HepG2 (cell line): Measurements from ENCODE around the gene CPNE1. TPM values are rescaled to one million over a fixed set of nuclear protein-coding genes. Genes with fewer than 3 reads are reported as not detected.

ENCODE experiments used
- GPN1 ChIP-seq: sonication (generic); formaldehyde crosslinking; IDR thresholded peaks from 2 replicates; pipeline ENCODE4 v1.5.1; 2020; ENCODE audit warnings: missing genetic modification reagents, borderline replicate concordance
- POLR2G ChIP-seq: fragments of 200-400 bp; formaldehyde crosslinking; IDR thresholded peaks from 2 replicates; pipeline ENCODE4 v1.6.1; 2018; ENCODE audit warnings: mild to moderate bottlenecking, low read depth, low read length, moderate library complexity
- SNAI1 ChIP-seq: sonication (generic); formaldehyde crosslinking; IDR thresholded peaks from 2 replicates; pipeline ENCODE4 v1.5.0; 2020; ENCODE audit warnings: mild to moderate bottlenecking, missing genetic modification reagents, borderline replicate concordance
- TEAD2 ChIP-seq: sonication (generic); formaldehyde crosslinking; IDR thresholded peaks from 2 replicates; pipeline ENCODE4 v1.9.0; 2021; ENCODE audit warnings: missing genetic modification reagents
- ZNF274 ChIP-seq: sonication (generic); formaldehyde crosslinking; IDR thresholded peaks from 2 replicates; pipeline ENCODE4 v1.5.1; 2020; ENCODE audit warnings: mild to moderate bottlenecking, missing genetic modification reagents
- ZNF550 ChIP-seq: sonication (generic); formaldehyde crosslinking; IDR thresholded peaks from 2 replicates; pipeline ENCODE4 v1.4.0; 2020; ENCODE audit warnings: mild to moderate bottlenecking, missing genetic modification reagents, borderline replicate concordance
- ZNF776 ChIP-seq: sonication (generic); formaldehyde crosslinking; IDR thresholded peaks from 2 replicates; pipeline ENCODE4 v1.4.0; 2020; ENCODE audit warnings: mild to moderate bottlenecking, missing genetic modification reagents
- ZNF83 ChIP-seq: sonication (generic); formaldehyde crosslinking; IDR thresholded peaks from 2 replicates; pipeline ENCODE4 v1.4.0; 2020; ENCODE audit warnings: missing genetic modification reagents, mild to moderate bottlenecking, borderline replicate concordance
- polyA plus RNA-seq, 8 experiments: library from polyadenylated mRNA; depleted of rRNA in 3 of 8; stranded (reverse) in 7 of 8; unstranded in 1 of 8; fragments of >200 nt; fragmentation: Illumina TruSeq in 4 of 8; extraction: Trizol in 4 of 8; gene quantifications; 2 replicates each; pipeline versions ENCODE4 v1.2.1 to v1.2.3, GENCODE V29; 2011 to 2016; ENCODE audit warnings: low read depth in 4 of 8, missing spikeins in 1 of 8, mixed read lengths in 1 of 8; ENCODE audit not compliant: insufficient read depth in 1 of 8
- total RNA-seq, 5 experiments: library from RNA; depleted of rRNA; stranded (reverse); fragments of >200 nt; fragmentation: Illumina TruSeq; extraction: Trizol; gene quantifications; 2 replicates each; pipeline ENCODE4 v1.2.3, GENCODE V29; 2016; ENCODE audit warnings: low read depth in 1 of 5
- TF ChIP-seq, protein P1 (sequence below): sonication (generic); formaldehyde crosslinking; IDR thresholded peaks from 2 replicates; pipeline ENCODE4 v1.5.0; 2020; ENCODE audit warnings: mild to moderate bottlenecking, missing genetic modification reagents
- TF ChIP-seq, protein P2 (sequence below): sonication (generic); formaldehyde crosslinking; IDR thresholded peaks from 2 replicates; pipeline ENCODE4 v1.5.1; 2020; ENCODE audit warnings: missing genetic modification reagents, mild to moderate bottlenecking, borderline replicate concordance
- TF ChIP-seq, protein P3 (sequence below): sonication (generic); formaldehyde crosslinking; IDR thresholded peaks from 2 replicates; pipeline ENCODE4 v1.5.0; 2020; ENCODE audit warnings: missing genetic modification reagents, mild to moderate bottlenecking, borderline replicate concordance
- TF ChIP-seq, protein P4 (sequence below): sonication (generic); formaldehyde crosslinking; IDR thresholded peaks from 2 replicates; pipeline ENCODE4 v1.5.1; 2020; ENCODE audit warnings: missing genetic modification reagents, mild to moderate bottlenecking, borderline replicate concordance
- TF ChIP-seq, protein P5 (sequence below): sonication (generic); formaldehyde crosslinking; IDR thresholded peaks from 2 replicates; pipeline ENCODE4 v1.8.1; 2023; ENCODE audit warnings: mild to moderate bottlenecking, missing genetic modification reagents

The CPNE1 gene
- total and polyA plus RNA-seq, 2 of the 13 experiments (the other 11 are each of a cell fraction or from before 2014, with no cell fraction given) = 408 to 431 TPM

DNA sequence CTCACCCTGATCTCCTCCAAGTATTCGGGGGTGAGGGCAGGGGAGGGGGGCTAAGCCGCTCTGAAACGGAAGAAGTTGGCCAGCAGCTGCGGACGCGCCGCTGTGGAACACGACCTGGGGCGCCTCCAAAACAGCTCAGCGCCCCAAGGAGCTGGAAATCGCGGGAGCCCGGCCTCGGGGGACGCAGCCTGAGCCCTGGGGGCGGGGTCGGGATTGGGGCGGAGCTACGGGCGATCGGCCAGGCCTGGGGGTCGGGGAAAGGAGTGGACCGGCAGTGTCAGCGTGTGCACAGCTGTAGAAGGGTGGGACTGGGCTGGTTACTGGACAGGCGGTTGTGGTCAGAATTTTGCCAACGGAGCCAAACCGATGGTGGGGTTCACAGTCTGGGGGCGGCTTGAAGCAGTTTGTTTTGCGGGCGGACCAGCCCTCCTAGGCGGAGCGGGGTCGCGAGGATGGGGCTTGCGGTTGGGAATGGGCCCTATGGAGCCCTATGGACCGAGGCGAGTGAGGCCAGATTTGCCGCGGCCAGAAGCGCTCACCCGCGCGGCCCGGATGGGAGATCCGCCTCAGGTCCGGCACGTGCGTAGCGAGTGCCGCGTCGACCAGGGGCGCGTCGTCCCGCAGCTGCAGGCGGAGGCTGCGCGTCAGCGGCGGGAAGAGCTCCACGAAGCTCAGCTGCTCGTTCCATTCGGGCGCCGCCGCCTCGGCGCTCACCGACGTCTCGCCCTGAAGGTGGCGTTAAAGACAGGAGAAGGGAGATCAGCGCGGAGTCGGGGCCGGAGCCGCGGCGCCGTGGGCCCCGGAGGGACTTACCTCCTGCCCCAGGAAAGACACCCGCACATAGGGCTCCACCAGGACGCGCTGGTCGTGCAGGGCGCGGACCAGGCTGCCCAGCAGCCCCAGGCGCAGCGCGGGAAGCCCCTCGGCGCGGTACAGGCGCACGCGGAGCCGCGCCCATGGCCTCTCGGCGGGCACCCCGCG, 63.4 kb downstream of the CPNE1 start (continued):
- TF ChIP-seq, protein P1, sequence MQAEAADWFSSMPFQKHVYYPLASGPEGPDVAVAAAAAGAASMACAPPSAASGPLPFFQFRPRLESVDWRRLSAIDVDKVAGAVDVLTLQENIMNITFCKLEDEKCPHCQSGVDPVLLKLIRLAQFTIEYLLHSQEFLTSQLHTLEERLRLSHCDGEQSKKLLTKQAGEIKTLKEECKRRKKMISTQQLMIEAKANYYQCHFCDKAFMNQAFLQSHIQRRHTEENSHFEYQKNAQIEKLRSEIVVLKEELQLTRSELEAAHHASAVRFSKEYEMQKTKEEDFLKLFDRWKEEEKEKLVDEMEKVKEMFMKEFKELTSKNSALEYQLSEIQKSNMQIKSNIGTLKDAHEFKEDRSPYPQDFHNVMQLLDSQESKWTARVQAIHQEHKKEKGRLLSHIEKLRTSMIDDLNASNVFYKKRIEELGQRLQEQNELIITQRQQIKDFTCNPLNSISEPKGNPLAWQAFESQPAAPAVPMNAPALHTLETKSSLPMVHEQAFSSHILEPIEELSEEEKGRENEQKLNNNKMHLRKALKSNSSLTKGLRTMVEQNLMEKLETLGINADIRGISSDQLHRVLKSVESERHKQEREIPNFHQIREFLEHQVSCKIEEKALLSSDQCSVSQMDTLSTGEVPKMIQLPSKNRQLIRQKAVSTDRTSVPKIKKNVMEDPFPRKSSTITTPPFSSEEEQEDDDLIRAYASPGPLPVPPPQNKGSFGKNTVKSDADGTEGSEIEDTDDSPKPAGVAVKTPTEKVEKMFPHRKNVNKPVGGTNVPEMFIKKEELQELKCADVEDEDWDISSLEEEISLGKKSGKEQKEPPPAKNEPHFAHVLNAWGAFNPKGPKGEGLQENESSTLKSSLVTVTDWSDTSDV (CRISPR knock-in tag) = 0 out of 2 replicates have a peak, but pooled peaks have one; percentile 11
- no peak for TF ChIP-seq ZNF550 (CRISPR knock-in tag)
- TF ChIP-seq, protein P2, sequence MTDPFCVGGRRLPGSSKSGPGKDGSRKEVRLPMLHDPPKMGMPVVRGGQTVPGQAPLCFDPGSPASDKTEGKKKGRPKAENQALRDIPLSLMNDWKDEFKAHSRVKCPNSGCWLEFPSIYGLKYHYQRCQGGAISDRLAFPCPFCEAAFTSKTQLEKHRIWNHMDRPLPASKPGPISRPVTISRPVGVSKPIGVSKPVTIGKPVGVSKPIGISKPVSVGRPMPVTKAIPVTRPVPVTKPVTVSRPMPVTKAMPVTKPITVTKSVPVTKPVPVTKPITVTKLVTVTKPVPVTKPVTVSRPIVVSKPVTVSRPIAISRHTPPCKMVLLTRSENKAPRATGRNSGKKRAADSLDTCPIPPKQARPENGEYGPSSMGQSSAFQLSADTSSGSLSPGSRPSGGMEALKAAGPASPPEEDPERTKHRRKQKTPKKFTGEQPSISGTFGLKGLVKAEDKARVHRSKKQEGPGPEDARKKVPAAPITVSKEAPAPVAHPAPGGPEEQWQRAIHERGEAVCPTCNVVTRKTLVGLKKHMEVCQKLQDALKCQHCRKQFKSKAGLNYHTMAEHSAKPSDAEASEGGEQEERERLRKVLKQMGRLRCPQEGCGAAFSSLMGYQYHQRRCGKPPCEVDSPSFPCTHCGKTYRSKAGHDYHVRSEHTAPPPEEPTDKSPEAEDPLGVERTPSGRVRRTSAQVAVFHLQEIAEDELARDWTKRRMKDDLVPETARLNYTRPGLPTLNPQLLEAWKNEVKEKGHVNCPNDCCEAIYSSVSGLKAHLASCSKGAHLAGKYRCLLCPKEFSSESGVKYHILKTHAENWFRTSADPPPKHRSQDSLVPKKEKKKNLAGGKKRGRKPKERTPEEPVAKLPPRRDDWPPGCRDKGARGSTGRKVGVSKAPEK = no peak
- TF ChIP-seq, protein P3, sequence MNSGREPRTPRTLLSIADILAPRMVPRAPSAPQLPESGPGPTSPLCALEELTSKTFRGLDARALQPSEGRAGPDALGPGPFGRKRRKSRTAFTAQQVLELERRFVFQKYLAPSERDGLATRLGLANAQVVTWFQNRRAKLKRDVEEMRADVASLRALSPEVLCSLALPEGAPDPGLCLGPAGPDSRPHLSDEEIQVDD (CRISPR knock-in tag) = peak; percentile 91; the same call in 1 of the 2 replicates
- 0 out of 2 replicates have a peak, but pooled peaks have one; percentile 31 for TF ChIP-seq ZNF83 (CRISPR knock-in tag)
- TF ChIP-seq, protein P4, sequence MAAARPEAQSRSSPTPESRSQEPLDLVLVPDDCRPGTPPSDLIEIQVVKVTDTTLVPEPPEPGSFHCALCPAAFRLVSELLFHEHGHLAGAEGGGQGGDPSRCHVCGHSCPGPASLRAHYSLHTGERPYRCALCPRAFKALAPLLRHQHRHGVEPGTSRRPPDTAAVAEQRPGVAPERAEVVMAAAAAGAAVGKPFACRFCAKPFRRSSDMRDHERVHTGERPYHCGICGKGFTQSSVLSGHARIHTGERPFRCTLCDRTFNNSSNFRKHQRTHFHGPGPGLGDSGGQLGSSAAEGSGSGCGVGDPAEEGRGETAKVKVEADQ (CRISPR knock-in tag) = 0 out of 2 replicates have a peak, but pooled peaks have one; percentile 60
- no peak for TF ChIP-seq POLR2G
- TF ChIP-seq ZNF274 = peak; percentile 60; the same call in 1 of the 2 replicates
- TF ChIP-seq, protein P5, sequence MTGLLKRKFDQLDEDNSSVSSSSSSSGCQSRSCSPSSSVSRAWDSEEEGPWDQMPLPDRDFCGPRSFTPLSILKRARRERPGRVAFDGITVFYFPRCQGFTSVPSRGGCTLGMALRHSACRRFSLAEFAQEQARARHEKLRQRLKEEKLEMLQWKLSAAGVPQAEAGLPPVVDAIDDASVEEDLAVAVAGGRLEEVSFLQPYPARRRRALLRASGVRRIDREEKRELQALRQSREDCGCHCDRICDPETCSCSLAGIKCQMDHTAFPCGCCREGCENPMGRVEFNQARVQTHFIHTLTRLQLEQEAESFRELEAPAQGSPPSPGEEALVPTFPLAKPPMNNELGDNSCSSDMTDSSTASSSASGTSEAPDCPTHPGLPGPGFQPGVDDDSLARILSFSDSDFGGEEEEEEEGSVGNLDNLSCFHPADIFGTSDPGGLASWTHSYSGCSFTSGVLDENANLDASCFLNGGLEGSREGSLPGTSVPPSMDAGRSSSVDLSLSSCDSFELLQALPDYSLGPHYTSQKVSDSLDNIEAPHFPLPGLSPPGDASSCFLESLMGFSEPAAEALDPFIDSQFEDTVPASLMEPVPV = no peak
- TF ChIP-seq ZNF776 (CRISPR knock-in tag) = peak; percentile 94; the same call in 1 of the 2 replicates
- no peak for TF ChIP-seq GPN1 (CRISPR knock-in tag)
- TF ChIP-seq TEAD2 = 0 out of 2 replicates have a peak, but pooled peaks have one; percentile 70
- TF ChIP-seq SNAI1 (CRISPR knock-in tag) = 0 out of 2 replicates have a peak, but pooled peaks have one; percentile 58
